NB4 (cell line): Measurements from ENCODE around the gene TDRD6.

Source experiments
- CTCF ChIP-seq: IDR thresholded peaks from one replicate; pipeline ENCODE4 v1.5.1; 2012; ENCODE audit warnings: low read depth, low read length
- MAX ChIP-seq: IDR thresholded peaks from 2 replicates; pipeline ENCODE4 v1.6.1; 2011; ENCODE audit warnings: low read depth, low read length
- MYC ChIP-seq: IDR thresholded peaks from 2 replicates; pipeline ENCODE4 v1.6.1; 2011; ENCODE audit warnings: low read depth, low read length
- POLR2A ChIP-seq: IDR thresholded peaks from 2 replicates; pipeline ENCODE4 v1.6.1; 2011; ENCODE audit warnings: mild to moderate bottlenecking; ENCODE audit not compliant: insufficient read length; ENCODE audit errors: extremely low read depth

- TF ChIP-seq CTCF (no peak), MAX (no peak), POLR2A (no peak), MYC (no peak)
Measured at GRCh38 chr6:46689657-46690056, 2.0 kb downstream of the TDRD6 start.
